Measurements from ENCODE around the gene TMSB10. TPM values are rescaled to one million over a fixed set of nuclear protein-coding genes. Genes with fewer than 3 reads are reported as not detected.

The TMSB10 gene
- total RNA-seq, 1 experiment from 2014 or later: 869 TPM

GRCh38 chr2:84894131-84894586 lies 11.3 kb upstream of the TMSB10 start:
- Mint-ChIP-seq H3K27ac (no peak overlapping the region), H3K27me3 (ENCODE audit: low read depth) (no peaks in the 10 kb centered on the region; the same call in none of the 2 replicates), H3K4me3 (no peak overlapping the region), H3K9me3 (no peaks in the 10 kb centered on the region), H3K4me1 (peaks cover 11% of the 10 kb centered on the region), H3K36me3 (no peaks in the 10 kb centered on the region)
- ATAC-seq (peak; percentile 89), DNase-seq (ENCODE audit: low spot score) (peak; percentile 33)
- ChIA-PET CTCF (interaction anchor here (1.0 to 1.8 kb wide), 5 partner anchors 12 to 153 kb away, joined by 3 to 12 read pairs (median 6); no protein-coding TSS in a partner anchor), POLR2A (no interaction called here)
- no peak for TF ChIP-seq MXD4 (CRISPR knock-in tag; IDR thresholded peaks at IDR 0.05; ENCODE audit: borderline replicate concordance)
- TF ChIP-seq TEAD1 (CRISPR knock-in tag; IDR thresholded peaks at IDR 0.05): peak; percentile 29; the same call in 1 of the 2 replicates
- peak; percentile 84 for TF ChIP-seq ZNF423 (CRISPR knock-in tag; IDR thresholded peaks at IDR 0.05)
- no peak for TF ChIP-seq ZNF121 (CRISPR knock-in tag; IDR thresholded peaks at IDR 0.05)
- no peak for TF ChIP-seq ELF4 (CRISPR knock-in tag; IDR thresholded peaks at IDR 0.05; ENCODE audit: low read depth)
- TF ChIP-seq CREM (CRISPR knock-in tag; IDR thresholded peaks at IDR 0.05): no peak
- no peak for TF ChIP-seq NR3C1 (CRISPR knock-in tag; conservative IDR thresholded peaks at IDR 0.05; ENCODE audit: low read depth)
- TF ChIP-seq FOXP1 (CRISPR knock-in tag; IDR thresholded peaks at IDR 0.05; ENCODE audit: borderline replicate concordance): no peak
- no peak for TF ChIP-seq RORB (CRISPR knock-in tag; IDR thresholded peaks at IDR 0.05)

- ChIA-PET POLR2A (no interaction called here), CTCF (interaction anchor here (1.0 to 1.8 kb wide), 6 partner anchors 13 to 153 kb away, joined by 3 to 12 read pairs (median 5); no protein-coding TSS in a partner anchor)
- no peak for DNase-seq (ENCODE audit: low spot score)
- no peaks in the 10 kb centered on the region for H3K9me3 Mint-ChIP-seq
- H3K27ac Mint-ChIP-seq: no peak overlapping the region
- no peak overlapping the region for H3K4me3 Mint-ChIP-seq
- no peak for TF ChIP-seq SP1 (CRISPR knock-in tag; conservative IDR thresholded peaks at IDR 0.05)
- TF ChIP-seq MLX (CRISPR knock-in tag; IDR thresholded peaks at IDR 0.05): no peak
- H3K36me3 Mint-ChIP-seq: no peaks in the 10 kb centered on the region
- no peak for ATAC-seq
- H3K27me3 Mint-ChIP-seq (ENCODE audit: low read depth): no peaks in the 10 kb centered on the region; the same call in 1 of the 2 replicates
- peaks cover 11% of the 10 kb centered on the region for H3K4me1 Mint-ChIP-seq
Observed at GRCh38 chr2:84894758-84895520, 10.5 kb upstream of the TMSB10 start.

GRCh38 chr2:84896567-84896966 lies 8.9 kb upstream of the TMSB10 start:
- POLR2A ChIA-PET: no interaction called here
- no peak for DNase-seq (ENCODE audit: low spot score)
- TF ChIP-seq SOX15 (CRISPR knock-in tag; IDR thresholded peaks at IDR 0.05) (no peak), NR1H2 (CRISPR knock-in tag; IDR thresholded peaks at IDR 0.05) (no peak), ZNF219 (CRISPR knock-in tag; IDR thresholded peaks at IDR 0.05; ENCODE audit: borderline replicate concordance) (no peak), RELA (CRISPR knock-in tag; IDR thresholded peaks at IDR 0.05; ENCODE audit: borderline replicate concordance) (no peak), ZNF121 (CRISPR knock-in tag; IDR thresholded peaks at IDR 0.05) (no peak), GRHL2 (CRISPR knock-in tag; IDR thresholded peaks at IDR 0.05; ENCODE audit: insufficient replicate concordance, severe bottlenecking) (no peak), ZNF263 (CRISPR knock-in tag; IDR thresholded peaks at IDR 0.05; ENCODE audit: low read depth) (no peak), FOXJ3 (CRISPR knock-in tag; IDR thresholded peaks at IDR 0.05; ENCODE audit: borderline replicate concordance) (no peak), NFYB (CRISPR knock-in tag; conservative IDR thresholded peaks at IDR 0.05; ENCODE audit: low read depth) (no peak), ZNF232 (CRISPR knock-in tag; IDR thresholded peaks at IDR 0.05) (no peak), MYBL2 (CRISPR knock-in tag; IDR thresholded peaks at IDR 0.05) (no peak), ZNF416 (CRISPR knock-in tag; IDR thresholded peaks at IDR 0.05) (no peak), TEAD4 (CRISPR knock-in tag; IDR thresholded peaks at IDR 0.05) (no peak), CREB1 (CRISPR knock-in tag; IDR thresholded peaks at IDR 0.05) (no peak), AFF4 (CRISPR knock-in tag; IDR thresholded peaks at IDR 0.05; ENCODE audit: borderline replicate concordance) (no peak), FOXP1 (CRISPR knock-in tag; IDR thresholded peaks at IDR 0.05; ENCODE audit: borderline replicate concordance) (no peak), ERG (CRISPR knock-in tag; IDR thresholded peaks at IDR 0.05) (no peak)

More at GRCh38 chr2:84896567-84896966, 8.9 kb upstream of the TMSB10 start:
- CTCF ChIA-PET: no interaction called here
- H3K4me3 Mint-ChIP-seq: no peak overlapping the region
- H3K27me3 Mint-ChIP-seq (ENCODE audit: low read depth): peaks cover 6% of the 10 kb centered on the region
- peaks cover 11% of the 10 kb centered on the region for H3K4me1 Mint-ChIP-seq
- no peaks in the 10 kb centered on the region for H3K36me3 Mint-ChIP-seq
- H3K27ac Mint-ChIP-seq: no peak overlapping the region
- no peaks in the 10 kb centered on the region for H3K9me3 Mint-ChIP-seq
- ATAC-seq: no peak
